Colonic mucosa (tissue), 4 donors: ENCODE results near the gene PHACTR3. TPM values are rescaled to one million over a fixed set of nuclear protein-coding genes. Genes with fewer than 3 reads are reported as not detected.

Source experiments
- DNase-seq: peaks from one replicate; pipeline ENCODE4 v3.0.0-alpha.2; 2020
- H3K27ac ChIP-seq: fragments of 200-600 bp; one replicate; pipeline ENCODE4 v1.8.0; 2021
- H3K27me3 ChIP-seq: fragments of 200-600 bp; one replicate; pipeline ENCODE4 v1.8.0; 2021
- H3K36me3 ChIP-seq: fragments of 200-600 bp; one replicate; pipeline ENCODE4 v1.8.0; 2021
- H3K4me1 ChIP-seq: fragments of 200-600 bp; one replicate; pipeline ENCODE4 v1.8.0; 2021; ENCODE audit warnings: mild to moderate bottlenecking
- H3K4me3 ChIP-seq: fragments of 200-600 bp; one replicate; pipeline ENCODE4 v1.8.0; 2021
- H3K9ac ChIP-seq, 2 donors: one replicate each; pipeline ENCODE4 v1.7.0; 2013; ENCODE audit warnings: control low read depth in 2 of 2, low read depth in 2 of 2, low read length in 2 of 2
- H3K9me3 ChIP-seq: fragments of 200-600 bp; one replicate; pipeline ENCODE4 v1.8.0; 2021
- CTCF ChIP-seq: fragments of 200-600 bp; IDR thresholded peaks from one replicate; pipeline ENCODE4 v1.8.0; 2022; ENCODE audit warnings: antibody characterized with exemption, mild to moderate bottlenecking
- intact Hi-C: fragments of 100-400 bp; cut with DNase I; formaldehyde crosslinking; loops from one replicate; pipeline ENCODE4 v1.14.1; 2022
- total RNA-seq, 2 donors: library from RNA; stranded (reverse); fragmentation: NEBNext Ultra II Directional in 1 of 2; extraction: Animal tissue kit (Norgen Biotek cat#: 25700) in 1 of 2; gene quantifications; one replicate each; pipeline ENCODE4 v1.2.1, GENCODE V29; 2021
- donor health status: healthy.
- donor health status: DM: no; HTN: no; CAD: no.
- donor health status: DM: no; HTN: no; CAD: no.

Gene PHACTR3
- total RNA-seq, 2 donors from 2014 or later, result 0.44 to 0.53 TPM

GRCh38 chr20:59706400-59706693, 102.0 kb downstream of the PHACTR3 start:
- Histone ChIP-seq H3K27ac (no peak overlapping the region), H3K36me3 (no peaks in the 10 kb centered on the region), H3K9me3 (no peaks in the 10 kb centered on the region), H3K9ac (no peak overlapping the region), H3K4me3 (no peak overlapping the region), H3K4me1 (no peaks in the 10 kb centered on the region), H3K27me3 (no peaks in the 10 kb centered on the region)
- no peak for DNase-seq
- no peak for TF ChIP-seq CTCF
- intact Hi-C loops, result no loop called here

GRCh38 chr20:59708326-59708725, 104.0 kb downstream of the PHACTR3 start:
- no peaks in the 10 kb centered on the region for H3K9me3 ChIP-seq
- H3K36me3 ChIP-seq, result no peaks in the 10 kb centered on the region
- DNase-seq, result no peak
- no peaks in the 10 kb centered on the region for H3K4me1 ChIP-seq
- intact Hi-C loops, result no loop called here
- H3K4me3 ChIP-seq, result no peak overlapping the region
- H3K27me3 ChIP-seq, result no peaks in the 10 kb centered on the region
- TF ChIP-seq CTCF, result no peak
- no peak overlapping the region for H3K27ac ChIP-seq
- H3K9ac ChIP-seq, result no peak overlapping the region

GRCh38 chr20:59709636-59710035, 105.3 kb downstream of the PHACTR3 start:
- no peaks in the 10 kb centered on the region for H3K27me3 ChIP-seq
- H3K36me3 ChIP-seq, result no peaks in the 10 kb centered on the region
- no peak overlapping the region for H3K4me3 ChIP-seq
- no peak for TF ChIP-seq CTCF
- no peaks in the 10 kb centered on the region for H3K4me1 ChIP-seq
- DNase-seq, result no peak
- no peaks in the 10 kb centered on the region for H3K9me3 ChIP-seq
- no peak overlapping the region for H3K27ac ChIP-seq
- intact Hi-C loops, result no loop called here
- H3K9ac ChIP-seq, result no peak overlapping the region

- no peak overlapping the region for H3K9ac ChIP-seq
- no peaks in the 10 kb centered on the region for H3K4me1 ChIP-seq
- H3K36me3 ChIP-seq, result no peaks in the 10 kb centered on the region
- H3K27ac ChIP-seq, result no peak overlapping the region
- intact Hi-C loops, result no loop called here
- TF ChIP-seq CTCF, result no peak
- DNase-seq, result no peak
- H3K27me3 ChIP-seq, result no peaks in the 10 kb centered on the region
- no peaks in the 10 kb centered on the region for H3K9me3 ChIP-seq
- no peak overlapping the region for H3K4me3 ChIP-seq
These were observed 113.7 kb downstream of the PHACTR3 start for GRCh38 chr20:59718071-59718470.

GRCh38 chr20:59718751-59719150, 114.4 kb downstream of the PHACTR3 start:
- intact Hi-C loops, result no loop called here
- Histone ChIP-seq H3K27ac (no peak overlapping the region), H3K9me3 (no peaks in the 10 kb centered on the region), H3K9ac (no peak overlapping the region), H3K27me3 (no peaks in the 10 kb centered on the region), H3K4me3 (no peak overlapping the region), H3K36me3 (no peaks in the 10 kb centered on the region), H3K4me1 (no peaks in the 10 kb centered on the region)
- no peak for DNase-seq
- TF ChIP-seq CTCF, result no peak

GRCh38 chr20:59720013-59720412, 115.7 kb downstream of the PHACTR3 start:
- Histone ChIP-seq H3K9me3 (no peaks in the 10 kb centered on the region), H3K27me3 (no peaks in the 10 kb centered on the region), H3K4me3 (no peak overlapping the region), H3K4me1 (no peaks in the 10 kb centered on the region), H3K27ac (no peak overlapping the region), H3K9ac (no peak overlapping the region), H3K36me3 (no peaks in the 10 kb centered on the region)
- TF ChIP-seq CTCF, result no peak
- no peak for DNase-seq
- intact Hi-C loops, result no loop called here
